CD4-positive, alpha-beta T cell treated with Interleukin-4 for 4 hours (primary cell): Measurements from ENCODE around the gene SRGAP2B.
"Not testable (repeated sequence)": the region's sequence is repeated elsewhere in the genome, so short reads cannot be mapped to it uniquely, and the experiment has no call there.

Experiments used
- DNase-seq: peaks from one replicate; pipeline ENCODE4 v3.0.0-alpha.2; 2020

The SRGAP2B gene

DNA sequence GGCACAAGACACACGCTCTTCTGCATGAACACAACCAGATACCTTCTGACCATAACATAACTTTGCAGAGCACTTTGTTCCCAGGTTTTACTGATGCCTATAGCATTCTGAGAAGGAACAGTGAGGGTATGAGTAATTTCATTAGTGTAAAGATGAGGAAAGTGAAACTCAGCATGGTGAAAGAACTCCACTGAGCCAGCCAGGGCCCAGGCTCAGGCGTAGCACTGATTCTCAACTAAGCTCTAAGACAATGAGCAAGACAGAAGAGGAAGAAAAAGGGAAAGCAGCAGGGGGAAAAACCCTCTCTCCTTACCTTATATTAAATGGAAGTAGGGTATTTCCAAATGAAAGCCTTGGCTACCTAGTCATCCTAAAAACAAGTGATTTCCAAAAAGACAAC is 155.1 kb downstream of the SRGAP2B start:
- DNase-seq, result not testable (repeated sequence)

DNA sequence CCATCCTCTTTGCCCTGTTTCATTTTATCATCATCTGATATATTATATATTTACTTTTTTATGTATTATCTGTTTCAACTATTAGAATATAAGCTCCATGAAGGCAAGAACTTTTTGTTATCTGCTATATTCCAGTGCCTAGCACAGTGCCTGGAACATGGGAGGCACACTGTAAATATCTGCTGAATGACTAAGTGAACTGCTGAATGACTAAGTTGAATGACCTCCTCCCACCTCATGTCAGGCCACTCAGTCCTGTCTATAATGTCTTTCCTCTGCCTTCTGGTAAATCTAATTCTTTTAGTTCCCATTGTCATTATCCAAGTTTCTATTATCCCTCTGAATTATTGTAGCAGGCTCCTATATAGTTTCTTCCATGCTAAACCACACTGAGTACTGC is 156.5 kb downstream of the SRGAP2B start:
- DNase-seq, result not testable (repeated sequence)

DNA sequence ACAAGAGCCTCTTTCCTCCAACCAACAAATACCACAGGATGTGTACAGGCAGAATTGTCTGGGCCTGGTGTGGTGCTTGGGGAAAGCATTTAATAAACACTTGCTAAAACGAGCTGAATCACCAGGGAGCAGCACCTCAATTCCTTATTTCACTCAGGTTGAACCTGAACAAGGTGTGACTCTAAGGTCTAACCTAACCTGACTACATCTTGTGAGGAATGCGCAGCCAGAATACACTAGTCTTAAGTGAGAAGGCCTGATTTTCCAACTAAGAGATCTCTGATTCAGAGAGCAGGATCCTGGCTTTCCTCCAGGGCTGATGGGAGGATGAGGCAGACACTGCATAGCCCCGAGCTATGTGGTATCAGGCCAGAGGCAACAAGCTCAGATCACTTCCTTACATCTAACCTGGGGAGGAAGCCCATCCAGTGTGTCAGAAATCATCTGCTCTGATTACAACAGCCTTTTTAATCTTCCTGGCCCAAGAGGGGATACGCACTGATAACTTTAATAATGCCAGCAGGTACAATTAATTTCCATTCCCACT is 158.9 kb downstream of the SRGAP2B start:
- not testable (repeated sequence) for DNase-seq

DNA sequence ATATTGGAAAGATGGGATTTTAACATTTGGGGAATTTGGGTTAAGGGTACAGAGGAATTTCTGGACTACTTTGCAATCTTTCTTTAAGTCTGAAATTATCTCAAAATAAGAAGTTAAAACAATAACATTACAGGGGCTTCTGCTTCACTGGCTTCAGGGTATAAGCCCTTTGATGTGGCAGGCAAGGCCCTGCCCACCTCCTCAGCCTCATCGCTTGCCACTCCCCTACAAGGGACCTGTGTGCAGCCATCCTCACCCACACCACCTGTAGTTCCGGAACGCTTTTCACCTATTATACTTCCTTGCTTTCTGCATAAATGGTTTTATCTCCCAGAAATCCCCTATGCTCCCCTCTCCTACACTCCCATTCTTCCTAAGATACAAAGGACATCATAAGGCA is 159.8 kb downstream of the SRGAP2B start:
- DNase-seq, result not testable (repeated sequence)

DNA sequence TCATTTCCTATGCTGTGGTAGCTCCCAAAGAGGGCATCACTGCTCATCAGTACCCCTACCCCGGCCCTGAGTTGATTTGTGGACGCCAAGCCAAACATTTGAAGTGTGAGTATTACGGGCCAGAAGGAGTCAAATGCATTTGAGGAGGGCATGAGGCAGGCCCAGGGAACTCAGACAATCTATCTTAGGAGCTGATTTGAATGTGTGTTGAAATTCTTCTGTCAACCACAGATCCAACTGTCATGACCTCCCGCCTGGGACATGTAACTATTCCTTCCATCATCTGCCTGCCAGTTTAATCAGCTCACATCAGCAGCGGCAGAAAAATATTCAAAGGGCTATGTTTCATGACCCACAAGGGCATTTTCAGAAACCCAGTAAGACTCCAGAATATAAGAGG is 162.1 kb downstream of the SRGAP2B start:
- not testable (repeated sequence) for DNase-seq

DNA sequence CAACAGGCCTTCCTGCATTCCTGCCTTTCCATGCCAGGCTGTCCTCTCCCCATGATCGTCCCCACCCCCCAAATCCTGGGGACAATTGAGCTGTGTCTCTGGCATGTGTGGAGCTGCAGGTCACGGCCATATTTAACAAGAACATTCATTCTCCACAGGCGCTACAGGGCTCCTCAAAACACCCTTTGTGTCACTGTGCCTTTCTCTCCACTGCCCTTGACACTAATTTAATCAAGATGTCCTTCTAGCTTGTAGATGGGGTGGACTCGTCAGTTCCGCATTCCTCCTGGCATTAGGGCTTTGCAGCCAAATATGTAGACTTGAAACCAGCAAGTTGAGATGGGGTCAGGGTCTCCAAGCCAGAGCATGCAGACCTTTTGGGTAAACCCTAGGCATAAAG is 163.0 kb downstream of the SRGAP2B start:
- not testable (repeated sequence) for DNase-seq

DNA sequence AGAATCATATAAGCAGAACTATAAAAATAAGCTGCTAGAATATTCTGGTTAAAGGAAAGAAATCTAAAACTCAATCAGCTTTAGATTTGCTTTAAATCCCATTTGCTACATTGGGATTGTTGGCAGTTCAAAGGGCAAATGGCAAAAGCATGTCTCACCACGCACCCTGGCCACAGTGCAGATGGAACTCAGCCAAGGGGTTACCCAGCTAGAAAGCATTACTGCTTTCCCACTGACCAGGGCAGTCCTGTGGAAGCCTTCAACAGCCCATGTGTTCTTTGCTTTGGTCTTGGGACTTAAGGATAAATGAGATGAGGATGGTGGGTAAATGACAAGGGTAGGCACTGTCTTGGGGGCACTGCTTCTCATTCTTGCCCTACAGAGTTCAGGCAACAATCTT is 163.6 kb downstream of the SRGAP2B start:
- DNase-seq, result not testable (repeated sequence)

DNA sequence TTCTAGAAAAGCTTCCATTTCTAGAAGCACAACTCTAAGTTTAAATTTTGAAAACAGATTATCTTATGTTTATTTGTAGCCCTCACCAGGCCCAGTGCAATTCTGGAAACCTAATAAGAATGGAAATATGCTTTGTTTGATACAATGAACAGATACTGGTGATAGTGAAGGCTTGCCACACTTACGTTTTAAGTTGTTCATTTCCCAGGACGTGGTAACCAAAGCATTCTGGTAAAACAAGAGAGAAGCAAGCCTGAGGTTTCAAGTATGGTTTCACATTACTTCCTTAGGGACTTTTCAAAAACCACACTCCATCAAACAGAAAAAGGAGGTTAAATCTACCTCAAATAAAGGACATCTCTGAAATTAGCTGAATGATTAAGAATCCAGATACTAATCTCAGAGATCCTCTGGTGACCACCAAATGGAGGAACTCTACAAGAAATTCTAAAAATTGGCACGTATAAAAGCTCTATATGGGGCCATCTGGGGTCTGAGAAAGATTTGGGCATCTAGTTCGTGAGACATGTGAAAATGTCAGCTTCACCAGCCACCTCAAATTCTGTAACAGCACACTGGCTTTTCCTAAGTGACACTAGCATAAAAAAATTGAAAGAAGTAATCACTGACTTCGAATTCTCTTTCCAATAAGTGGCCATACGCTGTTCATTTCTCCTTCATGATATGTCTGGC is 164.9 kb downstream of the SRGAP2B start:
- not testable (repeated sequence) for DNase-seq

DNA sequence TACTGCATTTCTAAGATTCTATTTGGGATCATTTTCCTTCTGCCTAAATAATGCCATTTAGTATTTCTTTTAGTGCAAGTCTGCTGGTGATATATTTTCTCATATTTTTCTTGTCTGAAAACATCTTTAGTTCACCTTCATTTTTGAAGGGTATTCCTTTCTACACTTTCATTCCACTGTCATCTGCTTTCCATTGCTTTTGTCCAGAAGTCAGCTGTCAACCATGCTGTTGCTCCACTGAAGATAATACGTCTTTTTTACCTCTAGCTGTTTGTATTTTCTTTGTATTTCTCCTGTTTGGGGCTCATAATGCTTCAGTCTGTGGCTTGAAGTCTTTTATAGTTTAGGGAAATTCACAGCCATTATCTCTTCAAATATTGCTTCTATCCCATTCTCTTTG is 167.8 kb downstream of the SRGAP2B start:
- not testable (repeated sequence) for DNase-seq

DNA sequence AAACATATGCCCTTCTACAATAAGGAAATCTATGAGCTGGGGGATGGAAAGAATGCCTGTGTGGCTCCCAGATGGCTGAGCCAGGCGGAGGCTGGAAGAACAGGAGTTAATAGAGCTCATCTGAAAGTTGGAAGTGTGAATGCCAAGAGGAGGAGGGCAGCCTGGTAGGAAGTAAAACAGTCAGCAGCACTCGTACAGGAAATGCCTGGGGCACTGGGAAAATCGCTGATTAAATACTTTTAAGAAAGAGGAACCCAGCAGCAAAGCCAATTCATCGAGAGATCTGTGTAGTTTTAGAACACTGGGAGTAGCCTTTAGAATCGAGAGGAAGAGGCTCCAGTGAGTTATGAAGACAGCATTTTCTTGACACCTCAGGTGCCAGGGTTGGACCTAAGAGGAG is 171.5 kb downstream of the SRGAP2B start:
- DNase-seq, result not testable (repeated sequence)

DNA sequence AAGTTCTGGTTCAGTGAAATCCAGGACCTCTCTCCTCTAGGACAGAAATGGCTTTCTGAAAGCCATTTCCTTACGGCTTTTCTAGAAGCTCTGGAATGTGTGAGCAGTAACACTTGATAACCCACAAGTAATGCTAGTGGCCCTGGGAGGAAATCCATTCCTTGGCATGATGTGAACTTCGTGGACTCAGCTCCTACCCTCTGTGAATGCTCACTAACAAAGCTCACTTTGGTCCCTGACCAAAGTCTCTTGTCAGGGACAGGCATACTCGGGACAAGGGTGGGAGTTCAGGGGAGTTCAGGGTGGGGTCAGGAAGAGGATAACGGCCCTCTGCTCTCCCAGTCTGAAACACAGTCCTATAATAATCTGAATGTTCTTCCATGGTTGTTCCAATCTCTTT is 172.3 kb downstream of the SRGAP2B start:
- DNase-seq, result not testable (repeated sequence)

DNA sequence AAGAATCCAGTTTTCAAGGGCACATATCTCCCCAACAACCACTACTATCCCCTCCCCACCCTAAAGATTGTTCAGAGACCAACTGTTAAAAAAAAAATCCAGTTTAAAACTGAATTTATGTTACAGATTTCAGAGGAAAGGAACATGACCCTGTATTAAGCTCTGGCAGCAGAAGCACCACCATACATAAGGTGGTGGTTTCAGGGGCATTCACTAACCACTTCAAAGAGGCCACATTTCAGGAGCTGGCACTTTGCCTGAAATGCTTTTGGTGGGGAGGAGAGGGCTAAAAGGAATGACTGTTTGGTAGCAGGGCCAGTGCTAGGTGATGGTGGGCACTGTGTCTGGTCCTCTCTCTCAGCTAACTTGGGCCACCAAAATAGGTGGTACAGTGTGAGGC is 176.0 kb downstream of the SRGAP2B start:
- DNase-seq, result not testable (repeated sequence)

DNA sequence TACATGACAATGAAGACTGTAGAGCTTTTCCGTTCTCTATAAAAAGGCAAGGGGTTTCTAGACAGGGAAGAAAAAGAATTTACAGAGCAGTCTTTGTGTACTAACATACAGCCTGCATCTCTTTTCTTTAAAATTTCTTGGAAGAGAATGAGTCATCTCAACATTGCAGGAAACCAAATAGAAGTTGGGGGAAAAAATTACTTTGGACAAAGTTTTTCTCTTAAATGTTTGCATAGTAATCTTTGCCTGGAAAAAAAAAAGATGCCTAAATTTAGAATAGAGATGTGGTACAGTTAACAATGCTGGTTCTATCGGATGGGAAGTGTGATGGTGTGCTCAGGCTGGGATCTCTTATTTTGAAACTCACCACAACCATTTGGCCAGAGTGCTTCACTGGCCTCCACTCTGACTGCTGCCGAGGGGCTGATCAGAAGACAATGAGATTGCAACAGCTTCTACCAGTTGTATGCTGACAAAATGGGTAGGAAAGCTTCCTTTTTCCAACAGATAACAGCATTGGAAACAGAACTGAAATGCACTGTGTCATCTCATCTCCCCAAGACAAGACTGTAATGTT is 177.0 kb downstream of the SRGAP2B start:
- not testable (repeated sequence) for DNase-seq

DNA sequence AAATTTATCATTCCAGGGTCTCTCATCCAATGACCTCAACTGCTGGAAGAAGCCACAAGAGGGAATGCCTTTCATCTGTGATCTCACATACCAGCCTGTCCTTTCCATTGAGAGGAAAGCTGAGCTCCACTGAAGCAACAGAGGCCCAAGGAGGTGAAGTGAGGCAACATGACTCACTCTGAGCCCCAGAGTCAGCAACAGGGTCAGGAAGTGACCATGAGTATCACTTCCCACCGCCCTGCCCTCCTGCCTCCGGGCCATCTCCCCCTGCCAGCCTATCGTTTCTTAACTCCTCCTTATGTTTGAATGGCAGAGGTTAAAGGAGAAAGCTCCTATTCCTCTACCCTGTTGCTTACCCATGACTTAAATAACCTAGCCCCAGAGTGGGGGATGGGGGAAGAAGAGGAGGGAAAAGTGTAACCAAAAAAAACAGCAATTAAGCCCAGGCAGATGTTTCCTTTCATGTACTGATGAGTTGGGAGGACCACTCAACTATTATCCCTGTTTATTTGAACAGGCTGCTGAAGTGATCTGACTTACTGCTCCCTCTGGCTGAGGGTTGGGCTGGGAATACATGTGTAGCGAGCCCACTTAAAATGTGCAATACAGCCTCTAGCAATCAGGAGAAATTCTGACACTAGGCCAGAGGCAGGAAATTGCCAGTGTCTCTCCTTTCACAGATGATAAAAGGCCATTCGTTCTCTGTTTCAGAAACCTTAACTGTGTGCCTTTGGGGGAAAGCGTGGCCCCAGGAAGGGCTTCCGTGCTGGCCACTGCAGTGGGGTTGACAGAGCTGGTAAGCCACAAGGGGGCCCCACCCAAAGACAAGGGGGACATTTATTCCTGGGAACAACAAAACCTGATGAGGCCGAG is 177.7 kb downstream of the SRGAP2B start:
- not testable (repeated sequence) for DNase-seq

DNA sequence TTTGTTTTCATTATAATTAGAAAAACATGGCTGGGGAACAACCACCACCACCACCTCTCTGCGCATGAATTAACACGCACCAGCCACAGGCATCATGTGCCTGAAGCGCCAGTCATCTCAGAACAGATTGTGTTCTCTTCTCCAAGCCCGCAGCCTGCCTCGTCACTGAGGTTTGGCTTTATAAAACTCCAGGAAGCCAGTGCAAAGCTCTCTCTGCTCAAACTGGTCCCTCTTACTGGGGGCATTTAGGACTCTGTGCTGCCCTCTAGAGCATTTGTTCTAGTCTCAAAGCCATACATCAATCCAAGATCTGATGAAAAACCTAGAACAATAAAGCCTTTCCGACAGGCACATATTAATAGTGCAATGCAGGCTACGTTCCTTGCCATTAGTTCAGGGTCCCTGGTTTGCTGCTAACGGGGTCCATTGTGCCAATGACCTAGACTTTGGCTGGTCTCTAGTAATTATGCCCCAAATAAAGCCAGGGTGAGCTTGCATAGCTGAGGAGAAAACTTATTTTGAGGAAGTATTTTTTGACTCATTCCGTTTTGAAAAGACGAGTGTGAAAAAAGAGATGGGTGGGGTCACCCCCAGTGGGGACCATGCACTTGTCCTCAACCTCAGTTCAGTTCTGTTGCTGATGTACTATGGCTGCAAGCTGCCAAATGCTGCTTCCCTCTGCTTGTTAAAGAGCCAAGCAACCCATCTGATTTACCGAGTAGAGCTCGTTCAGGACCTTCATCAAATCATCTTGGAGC is 181.0 kb downstream of the SRGAP2B start:
- DNase-seq, result not testable (repeated sequence)

DNA sequence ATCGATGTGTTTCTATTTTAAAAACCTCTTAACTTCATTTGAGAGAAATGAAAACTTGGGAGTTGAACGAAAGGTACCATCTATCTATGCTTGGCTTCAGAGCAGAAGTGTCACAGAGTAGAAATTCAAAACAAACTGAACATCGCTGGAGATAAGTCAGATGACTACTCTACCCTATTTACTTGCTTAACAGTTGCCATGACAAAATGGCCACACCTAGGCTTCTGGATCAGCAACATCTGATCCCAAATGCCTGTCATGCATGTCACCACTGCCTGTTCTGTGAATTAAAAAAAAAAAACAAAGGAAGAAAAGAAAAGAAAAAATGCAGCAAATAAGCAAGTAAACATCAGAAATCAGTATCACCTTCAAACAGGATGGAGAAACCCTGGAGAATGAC is 181.7 kb downstream of the SRGAP2B start:
- not testable (repeated sequence) for DNase-seq

DNA sequence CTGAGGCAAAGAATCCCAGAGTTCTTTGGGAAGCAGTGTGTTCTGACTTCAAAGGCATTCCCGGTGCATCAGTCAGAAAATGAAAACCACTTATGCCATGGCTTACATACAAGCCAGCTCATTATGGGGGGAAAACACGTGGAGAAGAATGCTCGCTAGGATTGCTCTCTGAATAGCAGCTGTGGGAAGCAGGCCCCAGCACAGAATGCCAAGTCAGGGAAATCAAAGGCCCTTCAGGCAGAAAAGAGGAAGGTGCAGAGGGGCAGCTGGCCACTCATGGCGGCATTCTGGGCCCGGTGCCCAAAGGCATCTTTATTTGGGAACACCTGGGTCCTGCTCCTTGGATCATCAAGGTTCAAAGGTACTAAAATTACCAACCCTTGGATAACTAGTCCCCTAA is 184.4 kb downstream of the SRGAP2B start:
- DNase-seq, result not testable (repeated sequence)

DNA sequence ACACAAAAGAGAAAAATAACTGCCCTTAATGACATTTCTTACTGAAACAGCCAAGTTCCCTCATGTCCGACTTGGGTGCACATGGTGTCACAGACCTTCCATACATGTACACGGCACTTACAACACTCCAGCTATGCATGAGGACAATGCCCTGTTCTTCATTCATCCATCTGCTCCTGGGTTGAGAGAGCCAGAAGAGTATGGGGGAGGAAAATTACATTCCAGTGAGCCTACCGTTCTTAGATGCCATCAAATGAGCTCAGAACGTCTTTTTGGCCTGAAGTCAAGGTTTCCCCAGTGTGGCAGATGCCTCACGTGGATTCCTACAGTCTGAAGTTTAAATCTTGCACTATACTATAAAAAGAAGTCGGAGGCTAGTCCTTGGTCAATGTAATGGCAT is 194.3 kb downstream of the SRGAP2B start:
- not testable (repeated sequence) for DNase-seq

DNA sequence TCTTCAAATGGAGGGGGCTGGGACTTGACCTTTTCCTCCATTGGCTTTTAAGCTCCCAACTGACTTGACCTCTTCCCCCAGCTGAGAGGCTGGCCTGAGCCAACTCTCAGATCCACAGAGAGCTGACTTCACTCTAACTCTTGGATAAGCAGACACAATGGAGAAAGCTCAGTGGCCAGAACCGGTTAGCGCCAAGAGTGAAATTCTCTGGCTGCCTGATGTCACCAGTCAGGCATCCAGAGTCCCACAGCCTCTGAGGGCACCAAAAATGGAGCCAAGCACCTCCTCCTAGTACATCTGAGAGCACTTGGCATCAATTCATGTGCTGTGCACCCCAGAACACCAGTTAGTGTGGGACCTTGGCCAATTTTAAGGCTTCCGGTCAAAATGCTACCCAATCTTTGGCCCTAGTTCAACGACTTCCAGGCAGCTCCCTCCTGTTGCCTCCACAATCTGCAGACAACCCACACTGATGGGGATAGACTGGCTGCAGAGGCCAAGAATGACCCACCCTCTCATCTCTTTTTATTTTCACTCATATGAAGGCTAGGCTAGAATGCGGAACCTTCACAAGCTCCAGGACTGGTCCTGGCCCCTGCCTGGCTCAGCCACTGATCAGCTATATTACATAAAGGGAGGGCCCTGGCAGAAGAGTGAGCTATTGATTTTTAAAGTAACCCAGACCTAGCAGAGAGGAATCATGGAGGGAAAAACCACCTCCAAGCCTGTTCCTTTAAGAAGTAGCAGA is 200.5 kb downstream of the SRGAP2B start:
- not testable (repeated sequence) for DNase-seq

DNA sequence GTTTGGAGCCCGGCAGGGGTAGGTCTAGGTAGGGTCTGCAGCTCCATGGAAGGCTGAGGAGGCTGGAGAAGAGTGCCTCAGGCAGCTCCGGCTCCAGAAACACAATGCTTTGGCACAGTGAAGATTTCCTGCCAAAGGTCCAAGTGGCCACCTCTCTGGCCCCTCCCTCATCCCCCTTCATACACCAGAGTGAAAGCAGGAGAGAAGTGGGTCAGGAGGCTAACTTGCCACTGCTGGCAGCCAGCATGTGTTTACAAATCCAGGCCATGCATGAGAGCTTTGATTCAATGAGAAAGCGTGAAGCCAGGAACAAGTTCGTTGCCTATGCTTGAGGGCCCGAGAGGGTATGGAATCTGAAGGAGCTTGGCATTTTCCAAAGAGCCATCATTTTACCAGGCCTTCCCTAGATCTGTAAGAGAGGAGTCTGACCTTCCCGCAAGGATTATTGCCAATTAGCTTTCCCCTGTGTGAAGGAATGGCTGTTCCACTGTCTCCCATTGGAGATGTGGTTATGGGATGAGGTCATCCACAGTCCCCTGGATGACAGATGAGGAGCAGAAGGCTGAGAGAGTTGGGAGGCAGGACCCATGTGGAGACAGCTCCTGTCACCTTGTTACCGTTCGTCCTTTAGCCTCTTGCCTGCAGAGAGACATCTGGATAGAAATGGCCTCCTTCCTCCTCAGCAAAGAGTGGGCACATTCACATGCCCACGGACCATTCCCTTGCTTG is 201.3 kb downstream of the SRGAP2B start:
- not testable (repeated sequence) for DNase-seq

DNA sequence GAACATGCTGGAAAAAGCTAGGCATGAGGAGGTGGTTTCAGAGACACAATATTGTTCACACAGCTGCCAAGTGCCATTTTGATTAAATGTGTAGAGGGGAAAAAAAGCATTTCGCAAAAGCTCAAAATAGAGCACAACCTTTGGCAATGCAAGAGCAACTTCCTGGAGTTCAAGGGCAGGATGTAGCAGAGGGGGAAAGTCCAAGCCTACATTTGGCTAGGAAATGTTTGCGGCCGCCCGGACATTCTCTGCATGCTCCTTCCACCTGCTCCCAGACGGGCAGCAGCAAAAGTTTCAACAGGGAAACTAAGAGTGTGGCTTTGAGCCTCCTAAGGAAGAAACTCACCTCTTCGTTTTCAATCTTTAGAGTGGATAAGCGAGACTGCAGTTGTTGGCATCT is 202.1 kb downstream of the SRGAP2B start:
- not testable (repeated sequence) for DNase-seq
